ENCODE measurements around the gene RHBDL1.

RHBDL1 gene

DNA sequence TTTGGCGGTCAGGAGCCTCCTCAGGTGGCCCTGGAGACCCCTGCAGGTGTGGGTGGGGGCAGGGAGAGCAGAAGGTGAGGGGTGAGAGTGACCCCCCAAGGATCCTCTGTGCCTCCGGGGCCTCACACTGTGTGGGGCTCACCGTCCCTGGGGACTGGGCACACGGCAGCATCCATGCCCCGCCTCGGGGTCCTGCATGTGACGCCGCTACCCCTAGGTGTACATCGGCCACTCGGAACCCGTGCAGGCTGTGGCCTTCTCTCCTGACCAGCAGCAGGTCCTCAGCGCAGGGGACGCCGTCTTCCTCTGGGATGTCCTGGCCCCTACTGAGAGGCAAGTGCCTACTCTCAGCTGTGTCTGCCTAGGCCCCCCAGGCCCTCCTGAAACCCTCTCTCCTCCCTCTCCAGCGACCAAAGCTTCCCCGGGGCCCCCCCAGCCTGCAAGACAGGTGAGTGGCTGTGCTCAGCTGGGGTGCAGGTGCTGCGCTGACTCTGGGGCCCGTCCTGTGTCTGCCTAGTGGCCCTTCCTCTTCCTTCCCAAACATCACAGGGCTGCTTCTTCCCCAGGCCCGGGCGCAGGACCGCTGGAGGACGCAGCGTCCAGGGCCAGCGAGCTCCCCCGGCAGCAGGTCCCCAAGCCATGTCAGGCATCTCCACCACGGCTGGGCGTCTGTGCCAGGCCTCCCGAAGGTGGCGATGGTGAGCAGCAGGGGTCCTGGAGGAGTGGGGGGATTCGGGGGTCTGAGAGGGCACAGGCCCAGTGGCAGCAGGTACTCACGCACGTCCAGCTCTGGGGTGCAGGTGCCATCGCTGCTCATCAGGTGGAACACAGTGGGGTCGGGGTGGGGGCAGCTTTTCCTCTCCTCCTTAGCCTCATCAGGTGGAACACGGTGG is 16.5 kb upstream of the RHBDL1 start:
- no peak for DNase-seq

DNA sequence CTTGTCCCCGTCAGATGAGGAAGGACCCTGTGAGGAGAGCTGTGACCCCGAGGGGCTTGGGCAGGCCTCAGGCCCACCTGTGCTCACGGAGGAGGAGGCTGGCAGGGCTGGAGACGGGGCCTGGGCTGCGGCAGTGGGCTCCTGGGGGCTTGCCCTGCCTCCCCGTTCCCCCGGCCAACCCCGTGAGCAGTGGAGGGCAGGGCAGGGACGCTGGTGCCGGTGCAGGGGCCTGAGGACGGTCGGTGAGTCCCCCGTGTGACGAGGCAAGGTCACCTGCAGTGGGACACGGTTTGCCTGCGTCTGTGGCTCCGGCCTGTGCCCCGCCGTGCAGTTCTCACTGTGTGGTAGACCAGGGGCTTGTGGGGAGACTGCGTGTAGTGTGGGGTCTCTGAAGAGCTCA is 15.9 kb upstream of the RHBDL1 start:
- DNase-seq = no peak

DNA sequence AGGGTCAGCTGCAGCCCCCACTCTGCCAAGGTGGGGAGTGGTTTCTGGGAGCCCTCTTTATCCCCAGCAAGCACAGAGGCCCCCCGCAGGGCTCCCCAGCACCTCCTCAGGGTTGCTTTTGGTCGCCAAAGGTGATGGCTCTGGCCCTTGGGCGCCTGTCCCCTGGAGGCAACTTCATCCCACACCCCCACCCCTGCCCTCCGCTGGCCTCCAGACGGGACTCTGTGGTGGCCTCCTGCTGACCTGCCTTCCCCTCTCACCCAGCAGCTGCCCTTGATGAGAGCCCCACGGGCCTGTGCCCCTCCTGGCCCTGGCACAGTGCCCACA is 15.4 kb upstream of the RHBDL1 start:
- no peak for DNase-seq

DNA sequence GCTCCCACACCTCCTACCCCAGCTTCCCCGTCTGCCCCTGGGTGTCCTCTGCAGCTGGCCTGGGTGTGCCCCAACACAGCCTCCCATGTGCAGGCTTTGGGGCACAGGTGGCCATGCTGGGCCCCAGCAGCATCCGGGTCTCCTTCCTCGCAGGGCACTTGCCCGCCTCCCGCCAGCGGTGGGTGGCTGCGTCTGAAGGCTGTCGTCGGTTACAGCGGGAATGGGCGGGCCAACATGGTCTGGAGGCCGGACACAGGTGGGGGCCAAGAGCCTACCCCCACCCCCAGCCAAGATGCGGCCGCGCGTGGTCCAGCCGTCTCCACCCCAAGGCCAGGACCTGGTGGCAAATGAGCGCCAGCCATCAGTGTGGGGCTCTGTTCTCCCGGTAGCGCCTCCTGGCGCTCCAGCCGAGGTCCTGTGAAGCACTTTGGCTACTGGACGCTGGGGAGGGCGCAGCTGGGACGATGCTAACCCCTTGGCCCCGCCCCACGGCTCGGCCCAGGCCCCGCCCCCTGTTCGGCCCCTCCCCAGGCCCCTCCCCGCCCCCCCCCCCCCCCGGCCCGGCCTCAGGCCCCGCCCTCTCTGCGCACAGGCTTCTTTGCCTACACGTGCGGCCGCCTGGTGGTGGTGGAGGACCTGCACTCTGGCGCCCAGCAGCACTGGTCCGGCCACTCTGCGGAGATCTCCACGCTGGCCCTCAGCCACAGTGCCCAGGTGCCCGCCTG is 14.8 kb upstream of the RHBDL1 start:
- DNase-seq = no peak

DNA sequence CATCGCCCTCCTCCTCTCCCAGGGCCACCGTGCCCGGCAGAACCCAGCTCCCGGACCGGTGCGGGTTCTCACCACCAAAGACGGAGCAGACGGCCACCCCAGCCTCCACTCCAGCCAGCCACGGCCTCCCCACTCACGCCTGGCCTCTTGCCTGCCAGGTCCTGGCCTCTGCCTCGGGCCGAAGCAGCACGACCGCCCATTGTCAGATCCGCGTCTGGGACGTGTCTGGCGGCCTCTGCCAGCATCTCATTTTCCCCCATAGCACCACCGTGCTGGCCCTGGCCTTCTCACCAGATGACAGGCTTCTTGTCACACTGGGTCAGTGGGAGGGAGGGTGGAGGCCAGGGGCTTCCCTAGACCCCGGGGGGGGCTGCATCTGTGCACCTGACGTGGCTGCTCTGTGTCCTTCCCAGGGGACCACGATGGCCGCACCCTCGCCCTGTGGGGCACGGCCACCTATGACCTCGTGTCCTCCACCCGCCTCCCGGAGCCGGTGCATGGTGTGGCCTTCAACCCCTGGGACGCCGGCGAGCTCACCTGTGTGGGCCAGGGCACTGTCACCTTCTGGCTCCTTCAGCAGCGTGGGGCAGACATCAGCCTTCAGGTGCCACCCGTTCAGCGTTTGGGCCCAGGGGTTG is 14.2 kb upstream of the RHBDL1 start:
- no peak for DNase-seq

DNA sequence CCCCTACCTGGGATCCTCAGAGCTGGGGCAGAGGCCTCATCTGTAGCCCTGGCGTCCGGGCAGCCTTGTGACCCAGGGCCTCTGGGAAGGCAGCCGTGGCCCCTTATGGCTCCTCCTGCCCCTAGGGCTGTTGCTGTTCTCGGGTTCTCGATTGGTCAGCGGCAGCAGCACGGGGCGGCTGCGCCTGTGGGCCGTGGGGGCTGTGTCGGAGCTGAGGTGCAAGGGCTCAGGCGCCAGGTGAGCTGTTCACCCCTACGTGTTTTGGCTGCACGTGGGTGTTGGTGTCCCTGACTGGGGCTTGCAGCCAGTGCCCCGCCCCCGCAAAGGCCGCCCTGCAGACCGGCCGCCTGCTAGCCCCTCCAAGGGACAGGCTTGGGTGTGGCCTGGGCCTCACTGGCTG is 13.4 kb upstream of the RHBDL1 start:
- DNase-seq = no peak

DNA sequence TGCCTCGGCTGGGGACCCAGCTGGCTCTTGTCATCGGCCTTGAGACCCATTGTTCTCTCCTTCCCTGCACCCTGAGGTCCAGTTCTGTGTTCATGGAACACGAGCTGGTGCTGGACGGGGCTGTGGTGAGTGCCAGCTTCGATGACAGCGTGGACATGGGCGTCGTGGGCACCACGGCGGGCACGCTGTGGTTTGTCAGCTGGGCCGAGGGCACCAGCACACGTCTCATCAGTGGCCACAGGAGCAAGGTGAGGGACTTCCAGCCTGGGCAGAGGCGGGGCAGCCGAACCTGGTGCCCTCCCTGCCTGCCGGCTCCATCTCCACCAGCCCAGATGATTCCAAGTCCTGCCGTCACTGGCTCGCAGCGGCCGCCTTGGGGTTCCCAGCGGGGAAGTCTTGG is 12.9 kb upstream of the RHBDL1 start:
- DNase-seq = no peak

DNA sequence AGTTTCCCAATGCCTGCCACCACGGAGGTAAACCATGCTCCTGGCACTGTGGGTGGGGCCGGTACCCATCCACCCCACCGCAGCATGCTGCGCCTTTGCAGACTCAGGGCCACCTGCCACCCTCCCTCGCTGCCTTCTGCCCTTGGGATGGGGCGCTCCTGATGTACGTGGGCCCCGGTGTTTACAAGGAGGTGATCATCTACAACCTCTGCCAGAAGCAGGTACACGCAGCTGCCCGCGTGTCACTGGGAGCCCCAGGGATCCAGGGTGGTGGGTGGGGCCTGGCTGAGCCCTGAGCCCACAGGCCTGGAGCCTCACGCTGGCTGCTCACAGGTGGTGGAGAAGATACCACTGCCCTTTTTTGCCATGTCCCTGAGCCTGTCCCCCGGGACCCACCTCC is 8.9 kb upstream of the RHBDL1 start:
- no peak for DNase-seq

DNA sequence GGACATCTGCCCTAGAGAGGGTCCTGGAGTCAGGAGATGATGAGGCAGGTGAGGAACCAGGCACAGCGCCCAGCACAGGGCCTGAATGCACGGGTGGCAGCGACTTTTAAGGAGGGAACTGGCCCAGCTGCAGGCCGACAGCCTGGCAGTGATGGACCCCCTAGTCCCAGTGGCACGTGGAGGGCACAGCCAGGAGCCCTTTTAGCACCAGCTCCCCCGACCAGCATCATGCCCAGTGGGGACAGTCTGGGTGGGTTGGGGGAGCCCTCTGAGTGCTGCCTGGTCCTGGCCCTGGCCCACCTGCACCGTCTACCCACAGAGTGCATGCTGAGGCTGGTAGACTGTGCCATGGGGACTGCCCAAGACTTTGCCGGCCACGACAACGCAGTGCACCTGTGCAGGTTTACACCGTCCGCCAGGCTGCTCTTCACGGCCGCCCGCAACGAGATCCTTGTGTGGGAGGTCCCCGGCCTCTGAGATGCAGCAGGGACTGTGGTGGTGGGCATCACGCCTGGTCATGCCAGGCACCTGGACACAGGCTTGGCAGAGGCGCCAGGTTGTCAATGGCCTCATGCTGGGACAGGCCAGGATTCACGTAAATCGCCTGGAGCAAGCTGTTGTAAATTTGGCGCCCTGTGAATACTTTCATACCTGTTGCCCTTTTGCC is 8.2 kb upstream of the RHBDL1 start:
- no peak for DNase-seq

DNA sequence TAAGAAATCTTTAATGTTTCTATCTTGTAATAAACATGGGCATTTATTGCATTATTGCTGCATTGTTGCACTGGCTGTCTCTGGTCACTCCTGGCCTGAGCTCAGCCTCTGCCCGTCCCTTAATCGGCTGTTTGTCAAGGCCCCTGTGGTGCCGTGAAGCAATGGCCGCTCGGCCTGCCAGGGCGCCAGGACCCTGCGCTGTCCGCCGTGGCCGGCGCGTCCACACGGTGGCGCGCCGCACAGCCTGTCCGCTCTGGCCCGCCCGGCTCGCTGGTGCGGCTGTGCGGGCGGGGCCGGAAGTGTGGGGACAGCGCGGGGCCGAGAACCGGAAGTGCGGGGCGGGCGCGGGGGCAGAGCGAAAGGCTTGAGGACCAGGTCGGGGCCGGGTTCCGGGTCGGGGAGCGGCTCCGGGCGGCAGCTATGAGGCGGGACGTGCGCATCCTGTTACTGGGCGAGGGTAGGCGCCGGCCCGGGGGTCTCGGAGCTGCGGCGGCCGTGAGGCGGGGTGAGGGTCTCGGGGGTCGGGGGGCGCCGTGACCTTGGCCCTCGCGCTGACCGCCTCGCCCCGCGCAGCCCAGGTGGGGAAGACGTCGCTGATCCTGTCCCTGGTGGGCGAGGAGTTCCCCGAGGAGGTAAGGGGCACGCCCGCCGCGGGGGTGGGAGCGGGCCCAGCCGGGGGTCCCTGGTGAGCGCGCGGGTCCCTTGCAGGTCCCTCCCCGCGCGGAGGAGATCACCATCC is 7.5 kb upstream of the RHBDL1 start, which contains the start of gene RHOT2:
Gene RHOT2 (plus strand): TSS at position 353 of the 739 bp plus-strand sequence. CDS start 68 bp downstream, at position 421.
- DNase-seq = peak; percentile 68

DNA sequence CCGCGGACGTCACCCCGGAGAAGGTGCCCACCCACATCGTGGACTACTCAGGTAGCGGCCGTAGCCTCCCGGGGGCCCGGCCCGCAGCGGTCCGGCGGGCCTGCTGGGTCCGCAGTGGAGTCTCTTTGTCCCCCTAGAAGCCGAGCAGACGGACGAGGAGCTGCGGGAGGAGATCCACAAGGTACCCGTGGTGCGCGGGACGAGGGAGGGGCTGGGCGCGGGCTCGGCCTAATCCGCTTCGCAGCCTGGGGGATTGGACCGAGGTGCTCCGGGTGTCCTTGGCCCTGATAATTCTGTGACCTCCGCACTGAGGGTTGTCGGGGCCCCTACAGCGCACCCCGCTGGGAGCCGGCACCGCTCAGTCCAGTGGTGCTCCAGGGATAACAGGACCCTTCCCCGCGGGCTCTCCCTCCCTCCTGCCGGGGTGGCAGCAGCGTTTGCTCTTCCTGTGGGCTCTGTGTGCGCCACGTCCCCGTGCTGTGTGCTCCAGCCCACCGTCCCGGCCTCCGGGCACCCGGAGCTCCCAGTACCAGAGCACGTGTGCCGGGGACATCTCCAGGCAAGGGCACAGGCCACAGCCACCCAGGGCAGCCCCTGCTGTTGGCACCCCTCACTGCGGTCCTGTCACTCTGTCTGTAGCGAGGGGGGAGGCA is 6.8 kb upstream of the RHBDL1 start:
- DNase-seq = no peak

DNA sequence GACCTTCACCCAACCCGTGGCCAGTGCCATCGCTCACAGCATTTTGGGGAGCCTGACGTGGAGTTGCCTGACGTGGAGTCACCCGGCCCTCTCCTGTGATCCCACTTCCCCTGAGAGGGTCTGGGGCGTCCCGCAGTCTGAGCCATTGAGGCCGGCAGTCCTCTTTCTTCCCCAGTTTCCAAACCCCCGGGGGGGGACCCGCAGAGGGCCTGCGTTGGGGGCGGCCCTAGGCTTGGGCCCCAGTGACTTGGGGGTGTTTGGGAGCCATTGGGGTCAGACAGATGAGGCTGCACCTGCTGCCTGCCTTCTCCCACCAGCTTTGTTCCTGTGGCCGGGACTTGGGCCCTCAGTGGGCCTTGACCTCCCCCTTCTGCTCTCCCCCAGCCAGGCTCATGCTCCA is 5.8 kb upstream of the RHBDL1 start:
- DNase-seq = no peak

DNA sequence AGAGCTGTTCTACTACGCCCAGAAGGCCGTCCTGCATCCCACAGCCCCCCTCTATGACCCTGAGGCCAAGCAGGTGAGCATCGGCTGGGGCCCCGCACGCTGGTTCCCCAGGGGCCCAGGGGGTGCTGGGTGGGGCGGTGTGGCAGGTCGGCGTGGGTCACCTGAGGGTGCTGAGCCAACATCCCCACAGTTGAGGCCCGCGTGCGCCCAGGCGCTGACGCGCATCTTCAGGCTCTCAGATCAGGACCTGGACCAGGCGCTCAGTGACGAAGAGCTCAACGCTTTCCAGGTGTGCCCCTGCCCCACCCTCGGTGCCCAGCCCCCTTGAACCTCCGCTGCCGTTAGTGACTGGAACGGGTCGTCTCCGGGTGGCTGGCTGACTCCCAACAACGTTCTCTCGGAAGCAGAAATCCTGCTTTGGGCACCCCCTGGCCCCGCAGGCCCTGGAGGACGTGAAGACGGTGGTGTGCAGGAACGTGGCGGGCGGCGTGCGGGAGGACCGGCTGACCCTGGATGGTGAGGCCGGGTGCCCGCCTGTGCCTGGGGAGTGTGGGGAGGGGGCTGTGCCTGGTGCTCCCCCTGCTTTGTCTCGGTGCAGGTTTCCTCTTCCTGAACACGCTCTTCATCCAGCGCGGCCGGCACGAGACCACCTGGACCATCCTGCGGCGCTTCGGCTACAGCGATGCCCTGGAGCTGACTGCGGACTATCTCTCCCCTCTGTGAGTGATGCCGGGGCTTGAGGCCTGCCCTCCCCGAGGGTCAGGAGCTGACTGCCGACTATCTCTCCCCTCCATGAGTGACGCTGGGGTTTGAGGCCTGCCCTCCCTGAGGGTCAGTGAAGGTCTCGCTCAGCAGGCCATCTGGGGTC is 4.8 kb upstream of the RHBDL1 start:
- DNase-seq = no peak

DNA sequence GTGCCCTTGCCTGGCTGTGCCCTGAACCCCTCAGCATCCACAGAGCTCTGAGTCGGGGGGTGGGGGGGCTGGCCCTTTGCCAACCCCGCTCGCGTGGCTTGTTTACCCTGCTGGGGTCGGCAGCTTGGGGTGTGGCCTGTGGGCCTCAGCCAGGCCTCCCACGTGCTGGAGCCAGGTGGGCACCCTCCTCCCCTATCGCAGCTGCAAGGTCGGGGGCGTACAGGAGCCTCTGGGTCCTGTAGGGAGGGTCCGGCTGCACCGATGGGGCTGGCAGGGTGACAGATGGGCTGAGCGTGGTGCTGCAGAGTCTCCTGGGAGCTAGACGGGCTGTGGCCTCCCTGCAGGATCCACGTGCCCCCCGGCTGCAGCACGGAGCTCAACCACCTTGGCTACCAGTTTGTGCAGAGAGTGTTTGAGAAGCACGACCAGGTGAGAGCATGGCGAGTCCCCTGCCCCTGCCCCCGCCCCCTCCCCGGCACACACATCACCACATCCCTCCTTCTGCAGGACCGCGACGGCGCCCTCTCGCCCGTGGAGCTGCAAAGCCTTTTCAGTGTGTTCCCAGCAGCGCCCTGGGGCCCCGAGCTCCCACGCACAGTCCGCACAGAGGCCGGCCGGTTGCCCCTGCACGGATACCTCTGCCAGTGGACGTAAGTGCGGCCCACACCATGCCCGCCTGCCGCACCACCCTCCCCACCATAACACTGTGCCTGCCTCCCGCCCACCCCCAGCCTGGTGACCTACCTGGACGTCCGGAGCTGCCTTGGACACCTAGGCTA is 3.9 kb upstream of the RHBDL1 start:
- DNase-seq = no peak

DNA sequence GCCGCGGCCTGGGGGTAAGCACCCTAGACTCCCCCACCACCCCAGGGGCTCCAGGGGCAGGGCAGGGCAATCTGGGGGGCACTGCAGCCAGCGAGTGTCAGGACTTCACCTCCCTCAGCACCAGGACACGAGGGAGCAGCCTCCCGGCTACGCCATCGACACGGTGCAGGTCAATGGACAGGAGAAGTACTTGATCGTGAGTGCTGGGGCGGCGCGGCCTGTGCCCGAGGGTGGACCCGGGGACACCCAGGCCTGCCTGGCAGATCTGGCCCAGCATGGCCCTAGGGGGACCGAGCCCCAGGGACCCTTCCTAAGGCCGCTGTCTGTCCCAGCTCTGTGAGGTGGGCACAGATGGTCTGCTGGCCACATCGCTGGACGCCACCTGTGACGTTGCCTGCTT is 3.1 kb upstream of the RHBDL1 start:
- DNase-seq = no peak

DNA sequence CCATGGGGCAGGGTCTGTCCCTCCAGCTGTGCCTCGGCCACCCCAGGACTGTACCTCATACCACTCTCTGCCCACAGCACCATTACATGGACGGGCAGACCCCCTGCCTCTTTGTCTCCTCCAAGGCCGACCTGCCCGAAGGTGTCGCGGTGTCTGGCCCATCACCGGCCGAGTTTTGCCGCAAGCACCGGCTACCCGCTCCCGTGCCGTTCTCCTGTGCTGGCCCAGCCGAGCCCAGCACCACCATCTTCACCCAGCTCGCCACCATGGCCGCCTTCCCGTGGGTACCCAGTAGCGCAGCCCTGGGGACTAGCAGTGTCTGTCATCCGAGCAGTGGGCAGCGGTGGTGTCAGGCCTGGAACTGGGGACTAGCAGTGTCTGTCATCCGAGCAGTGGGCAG is 2.6 kb upstream of the RHBDL1 start:
- DNase-seq = no peak

DNA sequence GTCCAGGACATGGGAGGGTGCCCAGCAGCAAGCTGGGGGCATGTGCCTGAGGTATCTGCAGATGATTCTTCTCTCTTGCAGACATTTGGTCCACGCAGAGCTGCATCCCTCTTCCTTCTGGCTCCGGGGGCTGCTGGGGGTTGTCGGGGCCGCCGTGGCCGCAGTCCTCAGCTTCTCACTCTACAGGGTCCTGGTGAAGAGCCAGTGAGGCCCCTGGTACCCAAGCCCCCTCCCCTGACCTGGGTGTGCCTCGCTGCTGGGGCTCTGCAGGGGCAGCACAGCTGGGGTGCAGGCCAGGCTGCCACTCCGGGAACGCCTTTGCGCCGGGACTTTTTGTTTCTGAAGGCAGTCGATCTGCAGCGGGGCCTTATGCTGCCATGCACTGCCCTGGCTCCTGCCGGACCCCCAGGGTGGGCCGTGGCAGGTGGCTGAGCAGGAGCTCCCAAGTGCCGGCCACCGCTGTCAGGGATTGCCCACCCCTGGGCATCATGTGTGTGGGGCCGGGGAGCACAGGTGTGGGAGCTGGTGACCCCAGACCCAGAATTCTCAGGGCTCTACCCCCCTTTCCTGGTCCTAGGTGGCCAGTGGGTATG is 2.0 kb upstream of the RHBDL1 start:
- no peak for DNase-seq

DNA sequence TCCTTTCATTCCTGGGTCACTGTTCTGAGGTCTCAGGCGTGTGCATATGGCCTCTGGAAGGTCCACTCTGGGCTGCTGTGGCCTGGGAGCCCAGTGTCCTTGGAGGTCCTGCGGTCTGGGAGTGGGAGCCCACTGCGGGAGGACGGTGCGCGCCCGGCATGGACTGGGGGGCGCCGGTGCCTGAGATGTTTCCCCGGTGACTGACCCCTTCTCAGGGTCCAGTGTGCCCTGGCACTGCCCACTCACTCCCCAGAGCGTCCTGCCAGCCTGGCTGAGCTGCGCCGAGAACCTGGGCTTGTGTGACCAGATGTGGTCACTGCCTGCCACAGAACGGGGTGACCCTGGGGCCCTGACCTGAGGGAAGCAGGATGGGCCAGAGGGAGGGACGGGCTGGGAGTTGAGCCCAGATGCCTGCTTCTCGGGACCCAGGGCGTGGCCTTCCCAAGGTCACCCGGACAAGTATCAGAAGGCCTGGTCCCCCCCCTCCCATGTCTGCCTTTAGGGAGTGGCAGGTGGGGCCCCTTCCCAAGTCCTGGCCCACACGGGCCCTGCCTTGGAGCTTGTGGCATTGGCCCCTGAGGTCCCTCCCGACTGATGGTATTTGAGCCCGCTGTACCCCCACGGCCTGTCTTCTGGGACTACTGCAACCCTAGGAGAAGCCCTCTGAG is 1.1 kb upstream of the RHBDL1 start:
- DNase-seq = no peak

DNA sequence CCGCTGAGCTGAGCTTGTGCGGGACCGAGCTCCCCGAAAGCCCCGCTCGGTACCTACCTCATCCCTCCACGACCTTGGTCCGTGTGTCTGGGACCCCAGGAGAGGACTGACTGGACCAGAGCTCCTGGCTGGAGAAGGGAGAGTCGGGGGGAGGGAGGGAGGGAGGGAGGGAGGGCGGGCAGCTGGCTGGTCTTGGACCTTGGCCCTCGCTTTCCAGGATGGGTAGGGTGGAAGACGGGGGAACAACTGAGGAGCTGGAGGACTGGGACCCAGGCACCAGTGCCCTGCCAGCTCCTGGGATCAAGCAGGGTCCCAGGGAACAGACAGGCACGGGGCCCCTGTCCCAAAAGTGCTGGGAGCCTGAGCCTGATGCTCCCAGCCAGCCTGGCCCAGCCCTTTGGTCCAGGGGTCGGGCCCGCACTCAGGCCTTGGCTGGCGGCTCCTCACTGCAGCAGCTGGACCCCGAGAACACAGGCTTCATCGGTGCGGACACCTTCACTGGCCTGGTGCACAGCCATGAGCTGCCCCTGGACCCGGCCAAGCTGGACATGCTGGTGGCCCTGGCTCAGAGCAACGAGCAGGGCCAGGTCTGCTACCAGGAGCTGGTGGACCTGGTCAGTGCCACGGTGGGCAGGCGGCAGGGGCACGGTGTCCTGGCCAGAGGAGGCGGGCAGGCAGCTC is 553 bp downstream of the RHBDL1 start:
- no peak for DNase-seq
